Prostate gland (tissue), 2 donors: ENCODE measurements around the gene SH3BGR. TPM values are rescaled to one million over a fixed set of nuclear protein-coding genes. Genes with fewer than 3 reads are reported as not detected.

Experiments
- DNase-seq: peaks from one replicate; pipeline ENCODE4 v3.0.0-alpha.2; 2019; ENCODE audit warnings: low spot score
- H3K27ac ChIP-seq, 2 donors: fragments of 200-600 bp; sonication (generic); 2 replicates each; pipeline ENCODE4 v1.5.1; 2017 to 2019
- H3K27me3 ChIP-seq: fragments of 200-600 bp; sonication (generic); replicated peaks from 2 replicates; pipeline ENCODE4 v1.5.1; 2019; ENCODE audit not compliant: insufficient read depth
- H3K36me3 ChIP-seq, 2 donors: fragments of 200-600 bp; sonication (generic); 1 replicate in 1 of 2; 2 replicates in 1 of 2; pipeline versions ENCODE4 v1.5.1 to v1.8.1; 2017 to 2019
- H3K4me1 ChIP-seq: fragments of 200-600 bp; sonication (generic); replicated peaks from 2 replicates; pipeline ENCODE4 v1.5.1; 2019
- H3K4me3 ChIP-seq, 2 donors: fragments of 200-600 bp; sonication (generic); 2 replicates each; pipeline ENCODE4 v1.5.1; 2017 to 2019
- H3K9me3 ChIP-seq: fragments of 200-600 bp; sonication (generic); 2 replicates; pipeline ENCODE4 v1.5.1; 2017
- CTCF ChIP-seq, 4 experiments: fragments of 200-600 bp in 2 of 4; fragments of 450-650 bp in 2 of 4; sonication (generic) in 2 of 4; IDR thresholded peaks; 1 replicate in 3 of 4; 2 replicates in 1 of 4; pipeline ENCODE4 v1.5.1; 2016 to 2019; ENCODE audit warnings: antibody characterized with exemption in 4 of 4, mild to moderate bottlenecking in 2 of 4, moderate library complexity in 2 of 4
- POLR2A ChIP-seq: fragments of 450-650 bp; IDR thresholded peaks from one replicate; pipeline ENCODE4 v1.6.1; 2016; ENCODE audit warnings: antibody characterized with exemption, mild to moderate bottlenecking
- POLR2AphosphoS5 ChIP-seq: sonication (generic); formaldehyde crosslinking; IDR thresholded peaks from one replicate; pipeline ENCODE4 v1.6.1; 2017; ENCODE audit warnings: antibody characterized with exemption
- WGBS: methylation state at CpG from one replicate; pipeline ENCODE4 v1.1.5; 2018; 5-methylcytosine and 5-hydroxymethylcytosine counted together
- intact Hi-C: fragments of 100-400 bp; cut with DNase I; formaldehyde crosslinking; loops from one replicate; pipeline ENCODE4 v1.14.2; 2022
- total RNA-seq, 2 donors: library from RNA; depleted of rRNA; stranded (reverse); fragments of >200 nt; gene quantifications; one replicate each; pipeline ENCODE4 v1.1.0, GENCODE V29; 2016

The SH3BGR gene
- total RNA-seq, 2 donors from 2014 or later = 4.8 to 5.1 TPM

GRCh38 chr21:39456665-39457064, 4.9 kb downstream of the SH3BGR start:
- DNase-seq = no peak
- Histone ChIP-seq H3K4me3 (no peak overlapping the region), H3K27me3 (no peaks in the 10 kb centered on the region), H3K4me1 (no peaks in the 10 kb centered on the region), H3K36me3 (no peaks in the 10 kb centered on the region), H3K9me3 (no peaks in the 10 kb centered on the region), H3K27ac (no peak overlapping the region)
- intact Hi-C loops = no loop called here
- WGBS = 72% methylated on average over 3 of the region's 3 CpGs
- TF ChIP-seq POLR2A (no peak), CTCF (IDR thresholded peaks at IDR 0.05) (peak in 2 of 4 experiments; percentile 6 to 49)

GRCh38 chr21:39461419-39461818, 9.6 kb downstream of the SH3BGR start:
- intact Hi-C loops = no loop called here
- no peaks in the 10 kb centered on the region for H3K36me3 ChIP-seq
- H3K27ac ChIP-seq = no peak overlapping the region
- no peaks in the 10 kb centered on the region for H3K4me1 ChIP-seq
- H3K27me3 ChIP-seq = no peaks in the 10 kb centered on the region
- no peak overlapping the region for H3K4me3 ChIP-seq
- no peak for DNase-seq
- no peaks in the 10 kb centered on the region for H3K9me3 ChIP-seq
- 84% methylated on average over 3 of the region's 3 CpGs for WGBS
- TF ChIP-seq POLR2AphosphoS5 (no peak), CTCF (IDR thresholded peaks at IDR 0.05) (no peak), POLR2A (no peak)

GRCh38 chr21:39463308-39463707, 11.5 kb downstream of the SH3BGR start:
- H3K27ac ChIP-seq = no peak overlapping the region
- no peak for TF ChIP-seq CTCF (IDR thresholded peaks at IDR 0.05)
- TF ChIP-seq POLR2A = no peak
- TF ChIP-seq POLR2AphosphoS5 = no peak
- no peaks in the 10 kb centered on the region for H3K36me3 ChIP-seq
- 82% methylated on average over 3 of the region's 3 CpGs for WGBS
- H3K27me3 ChIP-seq = no peaks in the 10 kb centered on the region
- no peak for DNase-seq
- intact Hi-C loops = no loop called here
- H3K4me3 ChIP-seq = no peak overlapping the region
- H3K4me1 ChIP-seq = no peaks in the 10 kb centered on the region
- no peaks in the 10 kb centered on the region for H3K9me3 ChIP-seq

GRCh38 chr21:39466584-39466983, 14.8 kb downstream of the SH3BGR start:
- intact Hi-C loops = no loop called here
- no peaks in the 10 kb centered on the region for H3K27me3 ChIP-seq
- no peaks in the 10 kb centered on the region for H3K36me3 ChIP-seq
- H3K4me3 ChIP-seq = no peak overlapping the region
- no peak for DNase-seq
- H3K9me3 ChIP-seq = no peaks in the 10 kb centered on the region
- TF ChIP-seq POLR2AphosphoS5 (no peak), CTCF (IDR thresholded peaks at IDR 0.05) (no peak), POLR2A (no peak)
- no peak overlapping the region for H3K27ac ChIP-seq
- H3K4me1 ChIP-seq = no peaks in the 10 kb centered on the region

- no peak overlapping the region for H3K4me3 ChIP-seq
- intact Hi-C loops = no loop called here
- no peak for DNase-seq
- no peaks in the 10 kb centered on the region for H3K9me3 ChIP-seq
- no peak overlapping the region for H3K27ac ChIP-seq
- H3K36me3 ChIP-seq = no peaks in the 10 kb centered on the region
- TF ChIP-seq CTCF (IDR thresholded peaks at IDR 0.05) (no peak), POLR2A (no peak), POLR2AphosphoS5 (no peak)
- H3K4me1 ChIP-seq = no peaks in the 10 kb centered on the region
- no peaks in the 10 kb centered on the region for H3K27me3 ChIP-seq
- WGBS = 81% methylated on average over 3 of the region's 3 CpGs
These were observed 16.0 kb downstream of the SH3BGR start for GRCh38 chr21:39467746-39468145.
